ENCODE data around the gene RAB27A.
"Not testable (repeated sequence)": the region's sequence is repeated elsewhere in the genome, so short reads cannot be mapped to it uniquely, and the experiment has no call there.

Gene RAB27A

DNA sequence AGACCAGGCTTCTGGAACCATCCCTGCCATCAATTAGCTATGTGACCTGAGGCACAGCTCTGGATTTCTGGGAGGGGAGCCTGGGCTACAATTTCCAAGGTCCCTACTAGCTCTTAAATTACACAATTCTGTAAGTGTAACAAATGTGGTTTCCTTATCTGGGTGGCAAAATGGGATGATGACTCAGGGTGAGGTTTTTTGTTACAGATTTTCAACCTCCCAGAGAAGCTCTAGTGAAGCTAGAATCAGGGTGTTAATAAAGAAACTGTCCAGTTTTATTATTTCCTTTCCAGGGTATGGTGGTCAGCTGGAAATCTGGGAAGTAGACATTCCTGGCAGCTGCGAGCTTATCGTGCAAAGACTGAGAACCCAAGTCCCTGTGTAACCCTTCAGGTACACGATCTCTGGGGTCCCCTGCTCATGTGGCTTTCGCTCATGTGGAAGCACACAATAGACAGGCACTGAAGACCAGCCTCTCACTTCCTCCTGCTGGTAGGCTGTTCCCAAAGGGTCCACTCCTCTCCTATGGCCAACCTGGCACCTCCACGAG, 7.3 kb downstream of the RAB27A start:
- no peak for DNase-seq (ENCODE audit: low read depth, low spot score)

DNA sequence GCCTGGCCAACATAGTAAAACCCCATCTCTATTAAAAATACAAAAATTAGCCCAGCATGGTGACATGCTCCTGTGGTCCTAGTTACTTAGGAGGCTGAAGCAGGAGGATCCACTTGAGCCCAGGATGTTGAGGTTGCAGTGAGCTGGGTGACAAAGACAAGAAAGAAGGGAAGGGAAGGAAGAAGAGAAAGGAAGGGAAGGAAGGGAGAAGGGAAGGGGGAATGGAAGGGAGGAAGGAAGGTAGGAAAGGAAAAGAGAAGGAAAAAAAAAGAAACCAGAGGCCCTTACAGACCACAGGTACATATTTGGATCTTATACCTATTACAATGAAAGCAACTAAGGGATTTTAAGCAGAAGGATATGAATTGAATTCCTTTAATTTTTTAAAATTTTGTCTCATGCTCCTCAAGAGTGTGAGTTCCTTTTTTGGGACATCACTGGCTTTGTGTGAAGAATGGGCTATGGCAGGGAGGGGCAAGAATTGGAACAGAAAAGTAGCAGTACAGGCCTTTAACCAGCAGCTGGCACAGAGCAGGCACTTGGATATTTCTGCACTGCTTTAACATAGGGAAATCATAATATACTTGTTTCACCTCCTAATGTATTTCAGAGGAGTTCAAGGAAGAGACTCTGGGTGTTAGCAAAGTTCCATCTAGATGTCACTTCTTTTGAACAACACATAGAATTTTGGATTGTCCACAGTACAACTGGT, 7.9 kb downstream of the RAB27A start:
- no peak for DNase-seq (ENCODE audit: low read depth, low spot score)

- DNase-seq (ENCODE audit: low read depth, low spot score), result not testable (repeated sequence)
Measured at GRCh38 chr15:55280589-55280988, 9.0 kb downstream of the RAB27A start.

GRCh38 chr15:55279746-55280351, 9.8 kb downstream of the RAB27A start:
- DNase-seq (ENCODE audit: low read depth, low spot score), result no peak

DNA sequence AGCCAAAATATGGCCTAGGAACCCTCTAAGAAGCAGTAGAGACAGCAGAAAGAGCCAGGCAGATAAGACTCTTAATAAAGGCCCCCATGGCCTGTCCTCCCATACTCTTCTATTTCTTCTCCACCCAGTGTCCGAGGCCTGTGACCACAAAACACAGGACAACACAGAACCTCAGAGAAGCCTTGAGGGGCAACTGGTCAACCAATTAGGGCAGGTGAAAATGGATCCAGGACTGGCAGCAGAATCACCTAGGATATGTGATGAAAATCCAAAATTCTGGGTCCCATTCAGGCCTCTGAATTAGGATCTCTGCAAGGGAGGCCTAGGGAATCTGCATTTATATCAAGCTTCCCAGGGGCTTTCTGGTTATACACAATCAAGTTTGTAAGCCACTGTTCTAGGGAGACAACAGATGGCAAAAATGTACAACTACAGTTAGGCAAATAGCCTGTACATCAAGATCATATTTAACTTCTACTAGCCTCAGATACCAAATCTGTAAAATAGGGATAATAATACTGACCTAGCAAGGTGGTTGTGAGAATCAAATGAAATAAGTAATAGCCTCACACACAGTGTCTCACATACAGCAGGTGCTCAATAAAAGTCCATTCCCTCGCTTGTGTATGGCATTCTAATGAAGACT, 10.4 kb downstream of the RAB27A start:
- DNase-seq (ENCODE audit: low read depth, low spot score), result no peak

GRCh38 chr15:55277715-55278114, 11.9 kb downstream of the RAB27A start:
- DNase-seq (ENCODE audit: low read depth, low spot score), result no peak

GRCh38 chr15:55277116-55277564, 12.5 kb downstream of the RAB27A start:
- DNase-seq (ENCODE audit: low read depth, low spot score), result no peak

DNA sequence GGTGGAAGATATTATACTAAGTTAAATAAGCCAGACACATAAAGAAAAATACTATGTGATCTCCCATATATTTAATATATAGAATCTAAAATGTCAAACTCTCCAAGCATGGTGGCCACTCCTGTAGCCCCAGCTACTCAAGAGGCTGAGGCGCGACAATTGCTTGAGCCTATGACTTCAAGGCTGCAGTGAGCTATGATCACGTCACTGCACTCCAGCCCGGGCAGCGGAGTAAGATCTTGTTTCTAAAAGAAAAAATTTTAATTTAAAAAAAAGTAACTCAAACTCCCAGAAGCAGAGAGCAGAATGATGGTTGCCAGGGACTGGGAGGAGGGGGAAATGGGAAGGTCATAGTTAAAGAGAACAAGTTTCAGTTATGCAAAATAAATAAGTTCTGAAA, 13.3 kb downstream of the RAB27A start:
- no peak for DNase-seq (ENCODE audit: low read depth, low spot score)

DNA sequence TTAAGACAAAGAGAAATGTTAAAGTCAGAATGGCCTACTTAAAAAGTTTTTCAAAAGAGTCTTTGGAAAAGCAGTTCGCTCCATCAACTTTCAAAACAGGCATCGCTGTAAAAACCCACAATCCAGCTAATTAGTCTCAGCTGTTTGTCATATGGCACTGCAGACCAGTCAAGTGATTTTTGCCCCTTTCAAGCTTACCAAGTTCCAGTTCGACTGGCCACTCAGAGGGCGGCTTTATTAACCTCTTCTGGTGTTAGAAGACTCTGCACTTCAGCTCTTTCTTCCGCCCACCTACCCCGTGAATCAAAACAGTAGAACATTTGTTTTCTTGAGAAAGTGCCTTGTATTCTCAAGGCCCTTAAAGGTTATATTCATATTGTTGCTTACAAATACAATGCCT, 19.3 kb downstream of the RAB27A start:
- DNase-seq (ENCODE audit: low read depth, low spot score), result no peak

DNA sequence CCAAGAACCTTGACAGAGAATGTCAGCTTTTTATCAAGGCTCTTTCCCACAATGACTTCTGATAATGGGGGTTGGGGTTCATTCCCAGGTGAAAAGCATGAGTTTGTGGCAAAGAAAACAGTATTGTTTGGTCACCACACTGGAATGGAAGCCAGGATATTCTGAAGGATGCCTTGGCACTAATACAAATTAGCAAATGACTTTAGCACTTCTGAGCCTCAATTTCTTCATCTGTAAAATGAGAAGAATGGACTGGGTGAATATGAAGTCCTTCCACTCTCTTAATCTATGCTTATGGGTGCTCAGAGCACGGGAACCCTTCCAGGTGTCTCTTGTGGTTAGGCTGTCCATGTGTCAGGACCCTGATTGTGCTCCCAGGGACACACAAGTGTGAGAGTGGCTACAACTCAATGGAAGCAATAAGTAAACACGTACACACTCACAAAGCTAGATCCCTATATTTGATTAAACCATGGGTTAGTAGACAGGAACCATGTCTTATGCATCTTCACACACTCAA, 21.4 kb downstream of the RAB27A start:
- no peak for DNase-seq (ENCODE audit: low read depth, low spot score)

DNA sequence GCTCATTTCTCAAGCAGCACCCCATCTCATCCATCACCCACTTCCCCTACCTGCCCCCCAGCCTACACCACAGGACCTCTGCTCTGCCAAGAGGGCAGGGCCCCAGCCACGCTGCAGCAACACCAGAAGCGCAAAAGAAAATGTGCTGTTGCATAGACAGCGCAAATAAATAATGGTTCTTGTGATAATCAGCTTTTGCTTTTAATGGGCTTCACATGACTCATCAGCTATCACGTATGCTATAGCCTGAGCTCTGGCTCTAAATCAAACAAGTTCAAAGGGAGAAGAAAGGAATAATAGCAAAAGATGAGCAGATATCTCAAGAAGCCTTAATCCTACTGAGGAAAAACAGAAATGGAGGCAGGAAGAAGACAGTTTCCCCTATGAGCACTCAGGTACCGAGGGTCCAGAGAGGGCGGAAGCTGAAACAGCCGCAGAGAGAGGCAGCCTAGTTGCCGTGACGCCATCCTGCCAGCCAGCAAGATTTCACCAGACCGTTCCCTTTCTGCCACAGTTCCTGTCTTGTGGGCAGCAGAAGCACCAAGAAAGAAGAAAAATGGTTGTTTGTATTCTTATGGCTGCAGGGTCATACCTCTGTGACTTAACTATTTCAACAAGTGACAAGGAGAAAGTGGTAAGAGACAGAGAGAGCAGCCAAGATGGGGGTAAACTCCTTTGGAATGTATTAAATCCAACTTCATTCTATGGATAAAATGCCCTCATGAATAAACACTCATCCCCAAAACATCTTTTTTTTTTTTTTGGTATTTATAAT, 22.0 kb downstream of the RAB27A start:
- peak; percentile 6 for DNase-seq (ENCODE audit: low read depth, low spot score)

GRCh38 chr15:55266547-55266946, 23.1 kb downstream of the RAB27A start:
- DNase-seq (ENCODE audit: low read depth, low spot score), result no peak

GRCh38 chr15:55260562-55261131, 29.0 kb downstream of the RAB27A start:
- DNase-seq (ENCODE audit: low read depth, low spot score), result no peak

GRCh38 chr15:55257938-55258337, 31.7 kb downstream of the RAB27A start:
- DNase-seq (ENCODE audit: low read depth, low spot score), result no peak

- DNase-seq (ENCODE audit: low read depth, low spot score), result no peak
Measured at GRCh38 chr15:55257012-55257670, 32.5 kb downstream of the RAB27A start.

- no peak for DNase-seq (ENCODE audit: low read depth, low spot score)
Measured at GRCh38 chr15:55256281-55257011, 33.2 kb downstream of the RAB27A start.

DNA sequence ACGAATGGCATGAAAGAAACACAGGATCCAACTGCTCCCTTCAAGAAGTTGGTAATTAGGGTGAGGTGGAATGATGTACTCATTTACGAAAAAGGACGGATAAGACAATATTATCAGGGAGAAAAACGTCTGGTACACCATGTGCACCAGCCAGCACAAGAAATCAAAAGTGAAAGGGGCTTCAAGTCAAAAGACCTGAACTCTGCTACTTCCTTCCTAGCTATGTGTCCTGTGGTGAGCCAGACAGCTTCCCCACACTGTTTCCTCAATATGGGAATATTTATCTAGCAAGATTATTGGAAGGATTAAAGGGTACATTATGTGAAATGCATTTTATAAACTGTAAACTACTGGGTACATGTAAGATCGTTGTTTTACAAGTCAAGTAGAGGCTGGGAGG, 33.9 kb downstream of the RAB27A start:
- no peak for DNase-seq (ENCODE audit: low read depth, low spot score)

DNA sequence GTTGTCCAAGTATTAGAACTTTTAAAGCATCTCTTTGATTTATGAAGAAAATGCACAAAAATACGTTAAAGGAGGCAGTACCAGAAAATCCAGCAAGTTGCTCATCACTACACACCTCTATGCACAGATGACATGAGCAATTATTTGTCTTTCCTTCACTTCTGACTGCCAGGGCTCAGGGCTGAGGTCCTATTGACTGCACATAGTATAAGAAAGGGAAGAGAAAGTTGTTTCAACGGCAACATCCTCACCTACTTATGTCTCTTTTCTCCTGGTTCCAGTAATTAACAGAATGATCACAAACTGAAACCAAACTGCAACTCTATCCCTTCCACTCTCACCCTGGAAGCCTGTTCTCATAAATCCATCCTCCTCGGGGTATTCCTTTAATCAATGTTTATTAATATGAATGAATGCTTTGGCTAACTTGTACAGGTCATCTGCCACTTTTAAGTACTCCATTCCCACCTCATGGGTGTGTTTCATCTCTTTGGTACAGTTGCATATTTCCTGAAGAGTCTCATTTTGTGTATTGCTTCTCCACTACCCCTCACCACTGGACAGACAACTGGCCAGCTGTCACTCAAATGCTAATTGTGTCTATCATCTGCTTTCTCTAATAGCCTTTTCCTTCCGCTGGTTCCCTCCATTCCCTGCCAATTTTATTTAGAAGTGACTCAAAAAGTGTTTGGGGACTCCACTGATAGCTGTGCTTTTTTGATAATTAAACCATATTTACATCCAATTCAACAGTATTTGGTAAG, 34.5 kb downstream of the RAB27A start:
- no peak for DNase-seq (ENCODE audit: low read depth, low spot score)

DNA sequence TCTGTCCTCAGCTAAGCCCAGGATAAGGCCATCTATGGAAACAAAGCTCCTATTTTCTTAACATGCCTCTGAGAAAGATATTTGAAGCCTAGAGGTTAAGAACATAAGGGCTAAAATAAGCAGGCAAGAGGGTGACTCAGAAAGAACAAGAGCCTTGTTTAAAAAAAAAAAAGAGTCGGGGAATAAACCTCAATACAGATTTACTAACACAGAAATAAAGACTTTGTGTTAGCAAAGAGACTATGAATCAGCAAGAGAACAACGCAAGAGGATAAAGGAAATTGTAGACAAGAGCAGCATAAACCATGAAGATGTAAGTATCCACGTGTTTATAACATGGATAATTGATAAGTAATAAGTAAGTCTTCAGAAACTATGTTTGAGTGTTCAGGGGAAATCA, 36.0 kb downstream of the RAB27A start:
- DNase-seq (ENCODE audit: low read depth, low spot score), result no peak
